ENCODE results near the gene FBXO27.
"Not testable (repeated sequence)": the region's sequence is repeated elsewhere in the genome, so short reads cannot be mapped to it uniquely, and the experiment has no call there.

The FBXO27 gene

GRCh38 chr19:38989066-38989605, 43.2 kb downstream of the FBXO27 start:
- no peak for DNase-seq (ENCODE audit: low read depth in 1 of 2, low spot score in 1 of 2)

GRCh38 chr19:38988627-38989026, 43.7 kb downstream of the FBXO27 start:
- not testable (repeated sequence) for DNase-seq (ENCODE audit: low read depth in 1 of 2, low spot score in 1 of 2)

- DNase-seq (ENCODE audit: low read depth in 1 of 2, low spot score in 1 of 2): not testable (repeated sequence)
Measured at GRCh38 chr19:38987745-38988144, 44.6 kb downstream of the FBXO27 start.

GRCh38 chr19:38985262-38985661, 47.1 kb downstream of the FBXO27 start:
- DNase-seq (ENCODE audit: low read depth in 1 of 2, low spot score in 1 of 2): no peak

GRCh38 chr19:38980583-38981374, 51.6 kb downstream of the FBXO27 start:
- no peak for DNase-seq (ENCODE audit: low read depth in 1 of 2, low spot score in 1 of 2)

GRCh38 chr19:38979812-38980211, 52.5 kb downstream of the FBXO27 start:
- no peak for DNase-seq (ENCODE audit: low read depth in 1 of 2, low spot score in 1 of 2)

- no peak for DNase-seq (ENCODE audit: low read depth in 1 of 2, low spot score in 1 of 2)
Measured at GRCh38 chr19:38978326-38978689, 54.0 kb downstream of the FBXO27 start.

GRCh38 chr19:38977445-38978325, 54.7 kb downstream of the FBXO27 start:
- no peak for DNase-seq (ENCODE audit: low read depth in 1 of 2, low spot score in 1 of 2)

- no peak for DNase-seq (ENCODE audit: low read depth in 1 of 2, low spot score in 1 of 2)
Measured at GRCh38 chr19:38975861-38976271, 56.5 kb downstream of the FBXO27 start.

GRCh38 chr19:38975214-38975860, 57.0 kb downstream of the FBXO27 start, which contains the start of gene FBXO17:
Gene FBXO17 (minus strand): TSS chr19:38975742. CDS start chr19:38950319, 25,423 bp downstream.
- DNase-seq (ENCODE audit: low read depth in 1 of 2, low spot score in 1 of 2): no peak

GRCh38 chr19:38974624-38975213, 57.6 kb downstream of the FBXO27 start:
- DNase-seq (ENCODE audit: low read depth in 1 of 2, low spot score in 1 of 2): no peak
